Muscle layer of colon (tissue), 2 donors: ENCODE results near the gene CKB.

Source experiments
- H3K27ac ChIP-seq: one replicate; pipeline ENCODE4 v1.7.0; 2013; ENCODE audit warnings: low read depth, mild to moderate bottlenecking, low read length, moderate library complexity
- H3K27me3 ChIP-seq, 2 donors: one replicate each; pipeline ENCODE4 v1.7.0; 2013; ENCODE audit warnings: low read length in 2 of 2, mild to moderate bottlenecking in 2 of 2; ENCODE audit not compliant: insufficient read depth in 2 of 2, control insufficient read depth in 1 of 2
- H3K36me3 ChIP-seq: one replicate; pipeline ENCODE4 v1.7.0; 2013; ENCODE audit warnings: mild to moderate bottlenecking, low read length; ENCODE audit not compliant: insufficient read depth
- H3K4me1 ChIP-seq: one replicate; pipeline ENCODE4 v1.7.0; 2013; ENCODE audit warnings: mild to moderate bottlenecking, low read length; ENCODE audit not compliant: insufficient read depth
- H3K4me3 ChIP-seq, 2 donors: one replicate each; pipeline ENCODE4 v1.7.0; 2013; ENCODE audit warnings: low read length in 2 of 2, low read depth in 1 of 2, mild to moderate bottlenecking in 1 of 2, moderate library complexity in 1 of 2
- H3K9ac ChIP-seq: one replicate; pipeline ENCODE4 v1.7.0; 2013; ENCODE audit warnings: low read length
- H3K9me3 ChIP-seq: one replicate; pipeline ENCODE4 v1.7.0; 2013; ENCODE audit warnings: mild to moderate bottlenecking, low read length
- donor health status: abdominal sarcoma.
- donor health status: Adenocarcinoma of cecum.

The CKB gene

GRCh38 chr14:103541709-103542604 is 19.3 kb upstream of the CKB start:
- Histone ChIP-seq H3K27ac (peak overlapping the region; percentile 59), H3K4me3 (peak overlapping the region in 1 of 2 donors; percentile 31), H3K4me1 (peaks cover 79% of the 10 kb centered on the region), H3K27me3 (no peaks in the 10 kb centered on the region), H3K9me3 (no peaks in the 10 kb centered on the region), H3K9ac (peak overlapping the region; percentile 4), H3K36me3 (no peaks in the 10 kb centered on the region)

GRCh38 chr14:103540821-103541708 is 18.4 kb upstream of the CKB start:
- H3K9ac ChIP-seq, result no peak overlapping the region
- H3K9me3 ChIP-seq, result no peaks in the 10 kb centered on the region
- H3K27me3 ChIP-seq, result no peaks in the 10 kb centered on the region
- H3K36me3 ChIP-seq, result no peaks in the 10 kb centered on the region
- H3K4me1 ChIP-seq, result peaks cover 76% of the 10 kb centered on the region
- peak overlapping the region in 1 of 2 donors; percentile 31 for H3K4me3 ChIP-seq
- peak overlapping the region; percentile 59 for H3K27ac ChIP-seq

GRCh38 chr14:103539056-103539825 is 16.6 kb upstream of the CKB start:
- Histone ChIP-seq H3K27ac (peak overlapping the region; percentile 85), H3K4me1 (peaks cover 82% of the 10 kb centered on the region), H3K27me3 (no peaks in the 10 kb centered on the region), H3K4me3 (no peak overlapping the region), H3K9me3 (no peaks in the 10 kb centered on the region), H3K9ac (no peak overlapping the region), H3K36me3 (no peaks in the 10 kb centered on the region)

- H3K36me3 ChIP-seq, result no peaks in the 10 kb centered on the region
- H3K27me3 ChIP-seq, result no peaks in the 10 kb centered on the region
- no peak overlapping the region for H3K9ac ChIP-seq
- H3K9me3 ChIP-seq, result no peaks in the 10 kb centered on the region
- peak overlapping the region; percentile 85 for H3K27ac ChIP-seq
- H3K4me3 ChIP-seq, result no peak overlapping the region
- peaks cover 81% of the 10 kb centered on the region for H3K4me1 ChIP-seq
These were observed 15.8 kb upstream of the CKB start for GRCh38 chr14:103538291-103539055.

- H3K9ac ChIP-seq, result no peak overlapping the region
- H3K27me3 ChIP-seq, result no peaks in the 10 kb centered on the region
These were observed 14.8 kb upstream of the CKB start for GRCh38 chr14:103537175-103537990.

GRCh38 chr14:103536693-103537092 is 14.1 kb upstream of the CKB start:
- H3K27ac ChIP-seq, result peak overlapping the region; percentile 90
- H3K27me3 ChIP-seq, result no peaks in the 10 kb centered on the region
- H3K9me3 ChIP-seq, result no peaks in the 10 kb centered on the region
- H3K4me3 ChIP-seq, result no peak overlapping the region
- no peak overlapping the region for H3K9ac ChIP-seq
- peaks cover 80% of the 10 kb centered on the region for H3K4me1 ChIP-seq
- H3K36me3 ChIP-seq, result no peaks in the 10 kb centered on the region

More at GRCh38 chr14:103537175-103537990, 14.8 kb upstream of the CKB start:
- Histone ChIP-seq H3K4me3 (no peak overlapping the region), H3K36me3 (no peaks in the 10 kb centered on the region), H3K4me1 (peaks cover 81% of the 10 kb centered on the region), H3K27ac (peak overlapping the region; percentile 90), H3K9me3 (no peaks in the 10 kb centered on the region)

GRCh38 chr14:103535891-103536565 is 13.4 kb upstream of the CKB start:
- H3K36me3 ChIP-seq, result peaks cover 4% of the 10 kb centered on the region
- peaks cover 80% of the 10 kb centered on the region for H3K4me1 ChIP-seq
- no peak overlapping the region for H3K4me3 ChIP-seq
- no peaks in the 10 kb centered on the region for H3K27me3 ChIP-seq
- no peak overlapping the region for H3K9ac ChIP-seq
- H3K27ac ChIP-seq, result peak overlapping the region; percentile 90
- H3K9me3 ChIP-seq, result no peaks in the 10 kb centered on the region

- peak overlapping the region; percentile 90 for H3K27ac ChIP-seq
- peak overlapping the region in 1 of 2 donors; percentile 16 for H3K4me3 ChIP-seq
- H3K27me3 ChIP-seq, result no peaks in the 10 kb centered on the region
- peaks cover 80% of the 10 kb centered on the region for H3K4me1 ChIP-seq
- H3K9me3 ChIP-seq, result no peaks in the 10 kb centered on the region
- no peak overlapping the region for H3K9ac ChIP-seq
- H3K36me3 ChIP-seq, result peaks cover 11% of the 10 kb centered on the region
These were observed 12.7 kb upstream of the CKB start for GRCh38 chr14:103535081-103535890.

- Histone ChIP-seq H3K36me3 (peaks cover 14% of the 10 kb centered on the region), H3K9me3 (no peaks in the 10 kb centered on the region), H3K27me3 (no peaks in the 10 kb centered on the region), H3K4me1 (peaks cover 82% of the 10 kb centered on the region), H3K9ac (no peak overlapping the region), H3K27ac (peak overlapping the region; percentile 90), H3K4me3 (peak overlapping the region in 1 of 2 donors; percentile 14)
These were observed 12.0 kb upstream of the CKB start for GRCh38 chr14:103534576-103535061.
